IPS-11a (cell line): ENCODE measurements around the gene NXPH3.

Experiments used
- H3K4me3 ChIP-seq: one replicate; pipeline ENCODE4 v1.5.1; 2013; ENCODE audit warnings: low read depth, low read length, control low read depth

The NXPH3 gene

DNA sequence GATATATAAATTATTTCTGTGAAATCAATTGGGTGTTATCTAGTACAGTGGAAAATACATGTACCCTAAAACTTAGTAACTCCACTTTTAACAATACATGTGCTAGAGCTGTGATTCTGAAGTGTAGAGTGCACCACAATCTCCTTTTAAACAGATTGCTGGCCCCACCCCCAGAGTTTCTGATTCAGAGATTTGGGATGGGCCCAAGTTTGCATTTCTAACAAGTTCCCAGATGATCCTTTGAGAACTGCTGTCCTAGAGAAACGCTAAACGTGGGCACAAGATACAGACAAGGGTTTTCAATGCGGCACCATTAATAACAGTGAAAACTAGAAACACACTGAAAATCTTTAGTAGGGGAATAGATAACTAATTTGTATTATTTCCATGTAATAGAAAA is 49.2 kb downstream of the NXPH3 start:
- no peak overlapping the region for H3K4me3 ChIP-seq

DNA sequence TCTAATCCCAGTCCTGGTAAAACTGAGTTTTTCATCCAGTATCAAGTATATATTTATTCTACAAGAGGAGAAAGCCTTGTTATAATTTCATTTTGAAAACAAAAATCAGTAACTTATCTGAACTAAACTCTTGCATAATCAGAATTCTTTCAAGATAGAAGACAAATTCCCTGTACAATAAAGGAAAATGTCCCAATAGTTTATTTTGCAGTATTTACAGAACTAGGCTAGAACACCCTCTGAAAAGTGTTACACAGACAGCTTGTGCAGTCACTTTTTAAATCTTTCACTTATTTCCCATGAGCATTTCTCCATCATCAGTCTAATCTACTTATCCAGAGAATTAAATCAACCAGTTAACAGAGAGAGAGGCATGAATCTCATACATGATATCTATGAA is 53.8 kb downstream of the NXPH3 start:
- no peak overlapping the region for H3K4me3 ChIP-seq

DNA sequence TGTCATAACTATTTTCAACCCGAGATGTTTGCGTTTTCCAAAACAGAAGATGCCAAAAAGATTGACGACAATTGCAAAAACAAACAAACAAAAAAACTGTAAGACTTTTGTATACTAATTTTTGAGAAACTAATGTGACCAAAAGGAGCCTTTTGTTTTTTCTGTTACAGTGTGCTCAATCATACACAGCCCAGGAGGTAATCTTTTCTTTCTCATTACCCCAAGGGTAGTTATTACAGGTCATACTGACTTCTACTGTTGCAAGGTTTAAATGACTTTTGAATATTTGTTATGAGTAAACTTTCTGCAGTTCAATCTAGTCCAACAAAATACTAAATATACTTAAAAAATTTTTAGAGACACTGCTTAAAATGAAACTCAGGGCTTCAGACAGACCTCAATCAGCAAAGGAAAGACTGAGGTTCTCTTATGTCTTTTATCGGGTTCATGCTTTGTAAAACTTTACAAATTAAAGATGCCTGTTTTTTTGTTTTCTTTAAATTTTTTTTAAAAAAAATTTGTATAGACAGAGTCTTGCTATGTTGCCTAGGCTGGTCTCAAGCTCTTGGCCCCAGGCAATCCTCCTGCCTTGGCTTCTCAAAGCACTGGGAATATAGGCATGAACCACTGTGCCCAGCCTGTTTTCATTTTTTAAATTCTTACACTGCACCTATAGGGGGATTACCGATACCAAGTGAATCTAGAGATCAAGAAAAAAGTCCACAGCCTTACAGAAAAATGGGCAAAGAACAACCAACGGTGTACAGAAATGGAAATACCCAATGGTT is 54.6 kb downstream of the NXPH3 start:
- no peak overlapping the region for H3K4me3 ChIP-seq

DNA sequence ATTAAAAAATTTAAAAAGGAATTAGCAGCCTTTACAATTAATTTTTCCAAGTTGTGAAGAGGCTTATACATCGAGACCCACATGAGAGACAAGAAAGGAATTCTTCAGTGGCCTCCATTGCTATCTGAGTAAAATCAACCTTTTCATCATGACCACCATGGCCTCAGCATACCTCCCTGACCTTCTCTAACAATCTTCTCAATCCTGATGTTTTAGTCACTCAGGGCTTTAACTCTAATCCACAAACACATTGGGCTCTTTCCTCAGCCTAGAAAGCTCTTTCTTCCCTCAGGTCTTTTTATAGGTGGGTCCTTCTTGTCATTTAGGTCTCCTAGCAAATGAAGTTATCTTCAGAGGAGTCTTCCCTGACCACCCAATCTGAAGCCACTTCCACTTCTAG is 55.8 kb downstream of the NXPH3 start:
- H3K4me3 ChIP-seq = no peak overlapping the region
